Gastrocnemius medialis (tissue), 4 donors: ENCODE measurements around the gene SOX21. TPM values are rescaled to one million over a fixed set of nuclear protein-coding genes. Genes with fewer than 3 reads are reported as not detected.

Source experiments
- ATAC-seq, 2 donors: fragments of 150-250 bp; one replicate each; pipeline ENCODE4 v1.9.1; 2016
- DNase-seq, 2 donors: peaks; one replicate each; pipeline ENCODE4 v3.0.0-alpha.2; 2019
- H3K27ac ChIP-seq, 4 donors: fragments of 200-600 bp; sonication (generic); 1 replicate in 1 of 4; 2 replicates in 3 of 4; pipeline ENCODE4 v1.5.1; 2016 to 2018; ENCODE audit warnings: mild to moderate bottlenecking in 2 of 4, moderate library complexity in 1 of 4
- H3K27me3 ChIP-seq, 3 donors: fragments of 200-600 bp; sonication (generic) in 2 of 3; 1 replicate in 1 of 3; 2 replicates in 2 of 3; pipeline versions ENCODE4 v1.5.1 to v1.6.0; 2016 to 2019; ENCODE audit warnings: mild to moderate bottlenecking in 1 of 3, moderate library complexity in 1 of 3
- H3K36me3 ChIP-seq, 2 donors: fragments of 200-600 bp; sonication (generic) in 1 of 2; one replicate each; pipeline ENCODE4 v1.5.1; 2017 to 2018
- H3K4me1 ChIP-seq, 2 donors: fragments of 200-600 bp; sonication (generic) in 1 of 2; one replicate each; pipeline ENCODE4 v1.5.1; 2016 to 2017; ENCODE audit warnings: mild to moderate bottlenecking in 2 of 2
- H3K4me3 ChIP-seq, 4 donors: fragments of 200-600 bp; sonication (generic) in 3 of 4; 1 replicate in 1 of 4; 2 replicates in 3 of 4; pipeline ENCODE4 v1.5.1; 2016 to 2019; ENCODE audit warnings: mild to moderate bottlenecking in 2 of 4
- H3K9me3 ChIP-seq, 3 donors: fragments of 200-600 bp; sonication (generic) in 2 of 3; 1 replicate in 1 of 3; 2 replicates in 2 of 3; pipeline ENCODE4 v1.5.1; 2016 to 2019
- POLR2A ChIP-seq, 2 donors: fragments of 450-650 bp; IDR thresholded peaks; one replicate each; pipeline ENCODE4 v1.6.1; 2017; ENCODE audit warnings: antibody characterized with exemption in 2 of 2, mild to moderate bottlenecking in 2 of 2, moderate library complexity in 2 of 2
- in situ Hi-C, 4 donors: fragments of 200-750 bp; cut with MboI; loops; one replicate each; pipeline versions ENCODE4 v1.15.0 to v1.8.0; 2017; ENCODE audit warnings: low sequenced_read_pairs in 4 of 4
- intact Hi-C: fragments of 100-400 bp; cut with DNase I; formaldehyde crosslinking; loops from one replicate; pipeline ENCODE4 v1.15.1; 2023; ENCODE audit warnings: low total_unique reads
- total RNA-seq, 4 donors: library from RNA; depleted of rRNA; stranded (reverse); fragments of >200 nt; gene quantifications; one replicate each; pipeline versions ENCODE4 v1.1.0 to v1.2.3, GENCODE V29; 2016
- TF ChIP-seq, protein P1 (sequence below), 5 experiments: fragments of 450-650 bp in 3 of 5; fragments of 200-600 bp in 2 of 5; sonication (generic) in 2 of 5; IDR thresholded peaks in 4 of 5; conservative IDR thresholded peaks in 1 of 5; 1 replicate in 4 of 5; 2 replicates in 1 of 5; pipeline ENCODE4 v1.5.1; 2016 to 2019; ENCODE audit warnings: antibody characterized with exemption in 5 of 5, mild to moderate bottlenecking in 3 of 5, moderate library complexity in 3 of 5

Gene SOX21
- total RNA-seq = not detected

DNA sequence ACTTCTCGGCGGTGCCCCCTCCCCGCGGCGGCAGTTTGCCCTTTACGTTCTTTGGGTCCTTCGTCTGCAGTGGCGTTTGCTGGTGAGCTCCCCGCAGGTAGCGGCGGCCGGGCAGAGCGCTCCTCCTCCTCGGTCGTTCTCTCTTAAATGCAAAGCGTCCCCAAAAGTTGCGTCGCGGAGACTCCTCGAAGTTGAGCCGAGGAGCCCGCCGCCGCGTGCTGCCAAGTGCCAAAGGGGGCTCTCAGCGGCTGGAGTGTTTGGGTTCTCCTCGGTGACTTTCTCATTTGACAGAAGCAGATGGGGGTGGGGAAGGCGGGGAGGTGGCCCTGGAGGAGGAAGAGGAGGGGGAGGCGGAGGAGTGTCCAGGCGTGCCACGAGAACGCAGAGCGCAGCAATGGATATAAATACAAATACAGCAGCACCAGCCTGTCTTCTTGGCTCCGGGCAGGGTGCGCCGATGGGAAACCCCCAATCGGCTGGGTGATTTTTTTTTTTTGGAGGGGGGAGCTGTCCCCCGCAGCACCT lies at the start of gene SOX21:
TSS of gene SOX21 (minus strand) at position 259 of the 525 bp plus-strand sequence. CDS start 496 bp downstream, outside the sequence.
- peaks cover 6 to 10% of the 10 kb centered on the region in 2 donors for H3K4me1 ChIP-seq
- in situ Hi-C loops (no loop called here), intact Hi-C loops (no loop called here)
- no peak for DNase-seq
- peak within 1 kb of the TSS; percentile 31 to 47 (median 38) for H3K4me3 ChIP-seq
- no peaks in the 10 kb centered on the region for H3K9me3 ChIP-seq
- no peak within 1 kb of the TSS for H3K27ac ChIP-seq
- peaks cover 66 to 89% (median 81%) of the 10 kb centered on the region in 3 donors for H3K27me3 ChIP-seq
- ATAC-seq = no peak
- TF ChIP-seq, protein P1, sequence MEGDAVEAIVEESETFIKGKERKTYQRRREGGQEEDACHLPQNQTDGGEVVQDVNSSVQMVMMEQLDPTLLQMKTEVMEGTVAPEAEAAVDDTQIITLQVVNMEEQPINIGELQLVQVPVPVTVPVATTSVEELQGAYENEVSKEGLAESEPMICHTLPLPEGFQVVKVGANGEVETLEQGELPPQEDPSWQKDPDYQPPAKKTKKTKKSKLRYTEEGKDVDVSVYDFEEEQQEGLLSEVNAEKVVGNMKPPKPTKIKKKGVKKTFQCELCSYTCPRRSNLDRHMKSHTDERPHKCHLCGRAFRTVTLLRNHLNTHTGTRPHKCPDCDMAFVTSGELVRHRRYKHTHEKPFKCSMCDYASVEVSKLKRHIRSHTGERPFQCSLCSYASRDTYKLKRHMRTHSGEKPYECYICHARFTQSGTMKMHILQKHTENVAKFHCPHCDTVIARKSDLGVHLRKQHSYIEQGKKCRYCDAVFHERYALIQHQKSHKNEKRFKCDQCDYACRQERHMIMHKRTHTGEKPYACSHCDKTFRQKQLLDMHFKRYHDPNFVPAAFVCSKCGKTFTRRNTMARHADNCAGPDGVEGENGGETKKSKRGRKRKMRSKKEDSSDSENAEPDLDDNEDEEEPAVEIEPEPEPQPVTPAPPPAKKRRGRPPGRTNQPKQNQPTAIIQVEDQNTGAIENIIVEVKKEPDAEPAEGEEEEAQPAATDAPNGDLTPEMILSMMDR (IDR thresholded peaks at IDR 0.05 in 4 of 5, conservative IDR thresholded peaks at IDR 0.05 in 1 of 5) = no peak
- TF ChIP-seq POLR2A (IDR thresholded peaks at IDR 0.05) = no peak
- H3K36me3 ChIP-seq = no peaks in the 10 kb centered on the region

DNA sequence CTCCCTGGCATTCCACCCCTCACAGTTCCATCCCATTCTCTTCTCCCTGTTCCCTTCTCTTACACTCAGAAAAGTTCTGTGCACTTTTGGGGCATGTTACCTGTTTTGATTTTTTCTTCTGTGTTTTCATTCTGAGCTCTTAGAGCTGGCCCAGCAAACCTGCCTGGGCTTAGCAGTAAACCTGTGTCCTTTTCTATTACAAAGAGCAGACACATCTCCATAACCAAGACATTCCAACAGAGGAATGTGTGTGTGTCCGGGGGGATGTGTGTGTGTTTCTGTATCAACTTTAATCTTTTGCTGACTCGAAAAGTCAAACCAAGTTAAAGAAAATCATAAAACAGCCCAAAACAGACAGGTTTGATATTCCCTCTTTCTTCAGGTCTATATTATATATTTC lies 49.1 kb upstream of the SOX21 start:
- no peak for TF ChIP-seq POLR2A (IDR thresholded peaks at IDR 0.05)
- TF ChIP-seq, protein P1 (IDR thresholded peaks at IDR 0.05 in 4 of 5, conservative IDR thresholded peaks at IDR 0.05 in 1 of 5) = no peak
- Histone ChIP-seq H3K36me3 (no peaks in the 10 kb centered on the region), H3K9me3 (no peaks in the 10 kb centered on the region), H3K27me3 (no peaks in the 10 kb centered on the region), H3K4me1 (no peaks in the 10 kb centered on the region), H3K4me3 (no peak overlapping the region), H3K27ac (no peak overlapping the region)
- no peak for ATAC-seq
- no peak for DNase-seq
- intact Hi-C loops = no loop called here
- in situ Hi-C loops = no loop called here

DNA sequence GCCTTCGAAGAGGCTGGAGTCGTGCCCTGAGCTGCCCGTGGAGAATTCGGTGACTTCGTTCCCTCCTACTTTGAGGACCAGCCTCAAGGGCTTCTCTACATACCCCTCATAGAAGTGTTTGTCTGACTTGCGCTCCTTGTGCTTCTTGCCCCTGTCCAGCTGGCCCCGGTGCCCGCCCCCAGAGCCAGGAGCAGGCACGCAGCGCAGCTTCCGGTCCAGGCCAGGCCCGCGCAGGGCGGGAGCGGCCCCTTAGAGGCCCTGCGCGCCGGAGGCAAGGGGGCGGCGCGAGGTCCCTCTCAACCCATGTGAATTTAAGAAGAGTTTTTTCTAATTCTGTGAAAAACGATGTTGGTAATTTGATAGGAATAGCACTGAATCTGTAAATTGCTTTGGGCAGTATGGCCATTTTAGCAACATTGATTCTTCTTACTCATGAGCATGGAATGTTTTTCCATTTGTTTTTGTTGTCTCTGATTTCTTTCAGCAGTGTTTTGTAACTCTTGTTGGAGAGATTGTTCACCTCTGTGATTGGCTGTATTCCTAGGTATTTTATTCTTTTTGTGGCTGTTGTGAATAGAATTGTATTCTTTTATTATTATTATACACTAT lies 46.9 kb upstream of the SOX21 start:
- ATAC-seq = no peak

DNA sequence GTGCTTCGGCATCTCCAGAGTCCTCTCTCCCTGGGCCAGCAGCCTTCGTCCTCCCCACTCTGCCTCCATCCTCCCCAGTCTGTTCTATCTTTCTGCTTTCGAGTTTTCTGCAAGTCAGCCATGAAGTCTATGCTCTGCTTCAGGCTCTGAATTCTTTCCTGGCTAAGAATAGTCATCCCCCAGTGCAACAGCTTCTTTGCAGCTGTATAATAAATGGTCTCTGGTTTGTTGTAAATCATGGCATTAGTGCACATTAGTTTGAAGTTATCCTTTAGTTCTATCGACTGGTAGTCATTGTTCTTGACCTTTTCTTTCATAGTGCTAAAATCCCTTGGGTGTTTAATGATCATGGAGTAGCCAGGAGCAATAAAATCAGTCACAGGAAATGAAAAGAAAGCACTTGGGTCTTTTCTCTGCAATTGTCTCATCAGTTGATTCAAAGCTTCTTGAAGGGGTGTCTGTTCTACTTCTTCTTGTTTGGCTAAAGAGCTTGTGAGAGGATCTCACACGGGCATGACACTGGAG lies 46.2 kb upstream of the SOX21 start:
- no peaks in the 10 kb centered on the region for H3K27me3 ChIP-seq
- no peak overlapping the region for H3K4me3 ChIP-seq
- ATAC-seq (no peak), DNase-seq (no peak)
- intact Hi-C loops (no loop called here), in situ Hi-C loops (no loop called here)
- no peaks in the 10 kb centered on the region for H3K4me1 ChIP-seq
- H3K27ac ChIP-seq = no peak overlapping the region
- H3K9me3 ChIP-seq = no peaks in the 10 kb centered on the region
- TF ChIP-seq, protein P1 (IDR thresholded peaks at IDR 0.05 in 4 of 5, conservative IDR thresholded peaks at IDR 0.05 in 1 of 5) = no peak
- TF ChIP-seq POLR2A (IDR thresholded peaks at IDR 0.05) = no peak
- no peaks in the 10 kb centered on the region for H3K36me3 ChIP-seq

More for the DNA sequence above, 46.9 kb upstream of the SOX21 start:
- no peak for DNase-seq
- Histone ChIP-seq H3K36me3 (no peaks in the 10 kb centered on the region), H3K9me3 (no peaks in the 10 kb centered on the region), H3K27ac (no peak overlapping the region), H3K4me1 (no peaks in the 10 kb centered on the region), H3K4me3 (no peak overlapping the region), H3K27me3 (no peaks in the 10 kb centered on the region)
- no peak for TF ChIP-seq POLR2A (IDR thresholded peaks at IDR 0.05)
- TF ChIP-seq, protein P1 (IDR thresholded peaks at IDR 0.05 in 4 of 5, conservative IDR thresholded peaks at IDR 0.05 in 1 of 5) = no peak
- in situ Hi-C loops (no loop called here), intact Hi-C loops (no loop called here)
